HG03378 (cell line): Measurements from ENCODE around the gene RAP1A.

Experiments
- ATAC-seq: cut with Tn5 transposase; IDR thresholded peaks from one replicate; pipeline ENCODE4 v1.9.1; 2021; ENCODE audit warnings: mild to moderate bottlenecking, moderate library complexity; ENCODE audit not compliant: unreplicated experiment

RAP1A gene

GRCh38 chr1:111707906-111708305 is 88.3 kb downstream of the RAP1A start:
- ATAC-seq: no peak

DNA sequence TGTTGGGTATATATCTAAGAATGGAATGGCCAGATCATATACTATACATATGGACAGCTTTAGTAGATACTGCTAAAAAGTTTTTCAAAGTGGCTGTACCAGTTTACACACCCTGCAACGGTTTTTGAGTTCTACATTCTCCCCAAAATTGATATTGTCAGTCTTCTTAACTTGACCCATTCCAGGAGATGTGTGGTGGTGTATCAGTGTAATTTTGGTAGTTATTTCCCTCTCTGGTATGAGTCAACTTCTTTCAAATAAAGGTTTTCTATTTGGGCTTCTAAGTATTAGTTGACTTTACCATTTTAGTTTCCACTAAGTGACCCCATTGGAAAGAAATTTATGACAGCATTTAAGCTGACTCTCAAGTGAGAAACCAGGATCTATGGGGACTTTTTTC is 90.4 kb downstream of the RAP1A start:
- no peak for ATAC-seq

DNA sequence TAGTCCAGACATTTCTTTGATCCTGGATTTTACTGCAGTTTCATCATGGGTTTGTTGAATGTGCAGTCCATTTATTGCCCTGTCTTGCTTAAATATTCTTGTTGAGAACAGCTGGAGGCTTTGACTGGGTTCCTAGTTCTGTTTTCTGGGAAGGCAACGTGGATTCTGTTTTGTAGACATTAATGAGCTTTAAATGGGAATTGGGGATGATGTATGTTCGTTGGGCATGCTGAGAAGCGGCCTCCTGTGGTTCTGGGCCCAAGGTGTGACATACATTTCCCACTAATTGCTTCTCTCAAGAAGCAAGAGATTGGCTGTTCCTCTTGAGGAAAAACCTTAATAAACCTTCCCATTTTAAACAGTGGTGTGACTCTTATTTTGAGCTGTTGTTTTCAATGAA is 96.7 kb downstream of the RAP1A start:
- ATAC-seq: no peak

DNA sequence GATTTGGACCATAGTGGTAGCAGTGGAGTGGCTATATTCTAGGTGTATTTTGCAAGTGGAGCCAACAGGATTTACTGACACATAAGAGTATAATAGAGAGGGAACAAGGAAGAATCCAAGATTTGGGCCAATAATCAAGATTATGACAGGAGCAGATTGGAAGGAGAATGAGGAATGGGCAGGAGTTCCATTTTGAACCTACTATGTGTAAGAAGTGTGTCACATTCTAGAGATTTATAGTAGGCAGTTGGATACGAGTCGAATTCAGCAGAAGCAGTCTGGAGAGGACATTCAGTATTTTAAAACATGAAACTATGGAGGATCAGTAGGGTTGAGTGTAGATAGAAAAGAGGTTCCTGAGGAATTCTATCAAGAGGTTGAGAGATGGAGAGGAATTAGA is 97.9 kb downstream of the RAP1A start:
- no peak for ATAC-seq

DNA sequence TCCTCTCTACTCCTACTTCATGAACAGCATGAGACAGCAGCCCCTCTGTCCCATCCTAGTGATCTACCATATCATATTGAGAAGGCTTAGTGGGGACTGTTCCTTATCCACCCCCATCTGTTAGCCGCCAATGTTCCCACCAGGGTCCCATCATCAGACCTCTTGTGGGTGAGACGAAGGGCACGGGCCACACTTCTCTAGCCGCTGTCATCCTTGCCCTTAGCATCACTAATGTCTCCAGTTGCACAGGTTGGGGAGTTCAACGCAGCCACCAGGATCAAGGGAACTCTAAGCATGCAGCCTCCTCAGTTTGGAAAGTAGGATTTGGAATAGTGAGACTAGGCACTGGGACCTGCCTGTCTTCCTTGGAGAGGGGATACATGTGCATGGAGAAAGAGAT is 99.5 kb downstream of the RAP1A start:
- no peak for ATAC-seq

- ATAC-seq: no peak
These were observed 100.1 kb downstream of the RAP1A start for GRCh38 chr1:111719674-111720132.

DNA sequence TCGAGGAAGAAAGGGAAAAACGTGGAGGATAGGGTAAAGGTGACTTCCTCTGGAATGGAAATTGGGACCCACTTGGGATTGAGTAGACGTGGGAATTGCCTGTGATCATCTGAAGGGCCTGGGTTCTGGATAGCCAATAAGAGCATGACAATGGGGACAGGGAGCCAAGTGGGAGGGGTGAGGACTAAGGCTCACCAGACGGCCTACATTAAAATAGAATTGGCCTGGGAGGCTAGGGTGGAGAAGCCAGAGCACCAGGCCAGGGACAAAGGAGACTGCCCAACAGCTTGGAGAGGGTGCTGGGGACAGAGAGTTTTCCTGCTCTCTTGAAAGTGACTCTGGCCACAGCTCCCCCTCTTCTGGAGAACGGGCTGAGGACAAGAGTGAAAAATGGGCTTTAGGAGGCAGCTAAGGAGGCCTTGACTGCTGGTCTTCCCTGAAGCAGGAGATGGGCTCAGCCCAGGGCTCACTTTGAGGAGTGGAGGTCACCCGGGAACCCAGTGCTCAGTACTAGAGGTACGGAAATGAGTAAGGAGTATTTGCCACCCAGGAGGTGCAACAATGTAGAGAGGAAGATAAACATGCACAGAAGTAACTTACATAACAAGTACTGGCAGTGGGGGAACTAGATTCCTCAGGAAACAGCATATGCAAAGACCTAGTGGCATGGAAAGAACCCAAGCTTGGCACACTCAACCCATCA is 100.8 kb downstream of the RAP1A start:
- no peak for ATAC-seq

DNA sequence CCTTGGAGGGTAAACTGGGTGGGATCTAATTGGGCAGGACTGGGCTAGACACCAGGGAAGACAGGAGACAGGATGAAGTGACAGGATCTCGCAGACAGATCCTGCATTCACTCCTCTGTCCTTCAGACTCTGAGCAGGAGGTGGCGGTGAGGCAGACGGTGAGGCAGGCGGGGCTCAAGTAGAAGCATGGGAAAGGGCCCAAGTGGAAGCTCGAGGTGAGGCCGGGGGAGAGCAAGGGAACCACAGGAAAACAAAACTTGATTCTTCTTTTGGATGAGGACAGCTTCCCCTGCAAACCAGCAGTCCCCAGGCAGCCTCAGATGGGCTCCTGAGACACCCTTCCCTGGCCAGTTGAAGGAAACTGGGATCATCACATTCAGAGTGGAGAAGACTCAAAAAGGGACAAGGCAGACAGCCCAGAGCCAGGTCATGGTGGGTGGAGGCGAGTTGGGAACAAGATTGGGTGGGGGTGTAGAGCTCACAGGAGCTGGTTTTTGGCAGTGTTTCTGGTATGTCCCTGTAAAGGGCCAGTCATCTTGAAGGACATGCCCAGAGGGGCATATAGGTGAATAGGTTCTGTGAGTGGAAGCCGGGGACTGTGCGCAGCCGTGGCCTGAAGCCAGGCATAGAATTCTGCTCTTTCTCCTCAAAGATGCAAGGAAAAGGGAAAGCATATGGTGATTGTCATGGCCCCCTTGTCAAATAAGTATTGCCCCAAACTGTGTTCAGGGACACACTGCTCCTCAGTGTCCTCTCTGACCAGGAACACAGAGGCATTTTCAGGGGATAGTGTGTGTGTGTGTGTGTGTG is 101.6 kb downstream of the RAP1A start:
- no peak for ATAC-seq

GRCh38 chr1:111723091-111723806 is 103.7 kb downstream of the RAP1A start:
- ATAC-seq: no peak

GRCh38 chr1:111723871-111724270 is 104.3 kb downstream of the RAP1A start:
- no peak for ATAC-seq

- ATAC-seq: no peak
These were observed 105.6 kb downstream of the RAP1A start for GRCh38 chr1:111725192-111725591.

GRCh38 chr1:111727056-111727455 is 107.5 kb downstream of the RAP1A start:
- no peak for ATAC-seq

DNA sequence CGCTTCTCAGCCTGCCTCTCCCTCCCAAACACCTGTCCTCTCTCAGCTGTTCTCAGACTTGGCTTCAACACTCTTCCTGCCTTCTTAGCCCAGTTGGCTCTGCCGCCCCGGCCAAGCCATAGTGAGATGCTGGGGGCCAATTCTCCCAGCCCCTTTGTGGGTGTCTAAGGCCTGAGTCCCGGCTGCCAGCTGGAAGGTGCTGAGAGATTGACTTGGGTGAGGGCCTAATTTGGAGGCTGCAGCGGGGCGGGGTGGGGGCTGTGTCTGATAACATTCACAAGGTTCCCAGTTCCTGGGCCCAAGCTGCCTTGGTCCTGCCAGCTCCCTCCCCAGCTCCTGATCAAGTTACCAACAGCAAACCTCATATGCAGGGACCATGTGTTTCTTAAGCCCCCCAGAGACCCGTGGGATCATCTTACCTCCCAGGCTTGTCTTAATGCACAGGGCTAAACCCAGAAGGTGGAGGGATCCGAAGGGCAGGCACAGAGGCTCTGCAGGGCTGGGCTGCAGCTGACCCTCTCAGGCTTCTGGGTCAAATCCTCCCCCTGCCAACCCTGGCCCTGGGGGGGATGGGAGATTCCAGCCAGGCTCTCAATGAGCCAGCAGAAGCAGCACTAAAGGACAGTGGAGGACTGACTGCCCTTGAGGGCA is 109.8 kb downstream of the RAP1A start:
- no peak for ATAC-seq

DNA sequence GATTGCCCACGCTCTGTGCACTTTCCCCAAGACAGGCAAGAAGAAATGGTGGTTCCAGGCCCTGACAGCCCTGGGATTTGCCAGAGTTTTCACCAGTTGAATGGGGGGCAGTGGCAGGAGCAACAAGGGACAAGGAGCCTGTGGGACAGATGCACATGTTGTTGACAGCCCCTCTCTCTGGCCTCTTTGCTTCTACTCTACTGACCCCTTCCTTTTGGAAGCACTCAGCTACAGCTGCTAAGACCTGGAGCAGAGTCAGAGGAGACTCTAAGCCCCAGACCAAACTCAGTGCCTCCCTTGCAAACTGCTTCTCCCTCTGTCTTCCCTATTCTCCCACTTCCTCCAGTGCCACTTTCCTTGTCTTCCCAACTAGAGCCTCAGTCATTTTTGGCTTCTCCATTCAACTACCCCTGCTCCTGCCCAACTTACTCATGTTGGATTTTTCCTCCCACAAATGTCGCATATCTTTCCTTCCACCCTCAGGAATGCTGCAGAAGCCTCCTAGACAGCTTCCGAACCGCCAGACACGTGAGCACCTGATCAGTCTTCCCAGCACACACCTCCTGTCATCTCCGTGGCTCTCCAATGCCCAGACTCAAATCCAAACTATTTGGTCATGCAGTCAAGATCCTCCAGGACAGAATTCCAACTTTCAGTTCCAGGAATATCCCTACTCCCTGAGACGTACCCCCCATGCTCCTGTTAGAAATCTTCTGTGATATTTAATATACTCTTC is 110.5 kb downstream of the RAP1A start:
- ATAC-seq: no peak

- no peak for ATAC-seq
These were observed 111.1 kb downstream of the RAP1A start for GRCh38 chr1:111730706-111731105.

DNA sequence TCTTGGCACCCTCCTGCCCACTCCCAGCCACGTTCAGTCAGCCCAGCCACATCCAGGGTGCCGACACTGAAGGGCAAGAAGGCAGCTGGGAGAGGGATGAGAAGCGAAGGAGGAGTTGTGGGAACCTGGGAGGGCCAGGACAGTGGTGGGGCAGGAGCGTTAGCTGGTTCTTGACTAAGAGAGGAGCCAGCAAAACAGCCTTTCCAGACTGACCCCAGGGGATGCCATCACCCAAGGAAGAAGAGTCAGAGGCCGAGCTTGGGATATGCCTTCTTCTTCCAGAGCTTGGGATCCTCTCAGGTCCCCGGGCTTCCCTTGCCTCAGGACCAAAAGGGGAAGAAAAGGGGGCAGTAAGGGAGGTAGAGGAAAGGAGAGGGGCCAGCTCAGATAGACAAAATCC is 112.4 kb downstream of the RAP1A start:
- ATAC-seq: no peak

- ATAC-seq: no peak
These were observed 113.1 kb downstream of the RAP1A start for GRCh38 chr1:111732718-111733117.

DNA sequence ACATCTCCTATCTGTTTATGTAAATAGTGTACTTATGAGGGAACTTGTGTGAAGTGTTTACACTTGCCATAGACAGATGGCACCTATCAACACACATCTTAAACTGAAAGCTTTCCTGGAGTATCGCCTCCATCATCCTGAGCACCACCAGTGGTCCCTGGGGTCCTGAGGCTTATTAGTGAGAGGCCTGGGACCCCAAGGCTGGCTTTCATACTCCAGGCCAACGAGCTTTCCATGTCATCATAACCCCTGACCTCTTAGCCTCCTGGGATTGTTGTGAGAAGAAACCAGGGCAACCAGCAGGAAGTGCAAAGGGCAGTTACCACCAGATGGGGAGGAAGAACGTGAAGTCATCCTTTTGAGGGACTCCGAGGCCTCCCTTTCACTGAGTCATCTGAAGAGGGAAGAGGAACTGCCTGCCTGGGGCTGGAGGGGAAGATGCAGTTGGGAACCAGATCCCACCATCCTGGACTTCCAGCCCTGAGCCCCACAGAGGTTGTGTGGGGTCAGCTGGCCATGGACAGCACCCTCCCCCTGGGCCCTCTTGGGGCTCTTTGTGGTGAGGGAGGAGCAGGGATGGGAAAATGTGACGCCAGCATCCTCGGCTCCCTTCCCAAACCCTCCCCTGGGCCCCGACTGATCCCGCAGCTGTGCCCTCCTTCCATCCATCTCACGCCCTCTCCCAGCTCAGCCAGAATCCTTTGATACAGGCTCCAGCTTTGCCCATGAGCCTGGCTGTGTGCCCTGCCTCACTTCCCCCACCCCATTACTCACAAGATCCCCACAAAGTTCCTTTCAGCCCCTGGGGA is 113.8 kb downstream of the RAP1A start:
- no peak for ATAC-seq

GRCh38 chr1:111733992-111734341 is 114.4 kb downstream of the RAP1A start:
- ATAC-seq: no peak

GRCh38 chr1:111734426-111734825 is 114.8 kb downstream of the RAP1A start:
- no peak for ATAC-seq
